ENCODE data around the gene LHX5. TPM values are rescaled to one million over a fixed set of nuclear protein-coding genes. Genes with fewer than 3 reads are reported as not detected.

Gene LHX5
- total and polyA plus RNA-seq, 12 donors: not detected

- Histone ChIP-seq H3K27me3 (peaks cover 0 to 96% (median 62%) of the 10 kb centered on the region in 7 donors), H3K4me3 (no peak overlapping the region), H3K36me3 (no peaks in the 10 kb centered on the region), H3K9me3 (no peaks in the 10 kb centered on the region), H3K4me1 (no peaks in the 10 kb centered on the region), H3K27ac (no peak overlapping the region)
- TF ChIP-seq CTCF (IDR thresholded peaks at IDR 0.05): no peak
- ATAC-seq (no peak), DNase-seq (no peak)
- 39 to 46% methylated on average over 4 of the region's 4 CpGs for WGBS, 2 donors
- intact Hi-C loops (cut with DNase I): no loop called here
Measured at GRCh38 chr12:113456761-113457160, 14.9 kb downstream of the LHX5 start.

GRCh38 chr12:113456199-113456598 lies 15.5 kb downstream of the LHX5 start:
- ATAC-seq (no peak), DNase-seq (no peak)
- Histone ChIP-seq H3K4me1 (no peaks in the 10 kb centered on the region), H3K27ac (no peak overlapping the region), H3K27me3 (peaks cover 0 to 91% (median 56%) of the 10 kb centered on the region in 7 donors), H3K4me3 (no peak overlapping the region), H3K9me3 (no peaks in the 10 kb centered on the region), H3K36me3 (no peaks in the 10 kb centered on the region)
- TF ChIP-seq CTCF (IDR thresholded peaks at IDR 0.05): no peak
- intact Hi-C loops (cut with DNase I): no loop called here
- 75 to 76% methylated on average over 2 of the region's 2 CpGs for WGBS, 2 donors

GRCh38 chr12:113453330-113453729 lies 18.3 kb downstream of the LHX5 start:
- H3K9me3 ChIP-seq: no peaks in the 10 kb centered on the region
- no peaks in the 10 kb centered on the region for H3K4me1 ChIP-seq
- DNase-seq (no peak), ATAC-seq (no peak)
- no peak overlapping the region for H3K27ac ChIP-seq
- H3K4me3 ChIP-seq: no peak overlapping the region
- no peaks in the 10 kb centered on the region for H3K36me3 ChIP-seq
- H3K27me3 ChIP-seq: peaks cover 0 to 69% (median 41%) of the 10 kb centered on the region in 7 donors
- intact Hi-C loops (cut with DNase I): no loop called here
- WGBS, 2 donors: 19 to 24% methylated on average over 6 of the region's 6 CpGs
- no peak for TF ChIP-seq CTCF (IDR thresholded peaks at IDR 0.05)

GRCh38 chr12:113452458-113452857 lies 19.2 kb downstream of the LHX5 start:
- WGBS, 2 donors: 83 to 95% methylated on average over 2 of the region's 2 CpGs
- DNase-seq (no peak), ATAC-seq (no peak)
- H3K27ac ChIP-seq: no peak overlapping the region
- intact Hi-C loops (cut with DNase I): no loop called here
- H3K4me1 ChIP-seq: no peaks in the 10 kb centered on the region
- peaks cover 0 to 67% (median 32%) of the 10 kb centered on the region in 7 donors for H3K27me3 ChIP-seq
- H3K9me3 ChIP-seq: no peaks in the 10 kb centered on the region
- H3K36me3 ChIP-seq: no peaks in the 10 kb centered on the region
- H3K4me3 ChIP-seq: no peak overlapping the region
- no peak for TF ChIP-seq CTCF (IDR thresholded peaks at IDR 0.05)
